Measurements from ENCODE around the gene AFF1.
A peak's percentile ranks its signal among the peaks of the same experiment; 100 is the strongest.
"Not testable (repeated sequence)": the region's sequence is repeated elsewhere in the genome, so short reads cannot be mapped to it uniquely, and the experiment has no call there.

AFF1 gene

DNA sequence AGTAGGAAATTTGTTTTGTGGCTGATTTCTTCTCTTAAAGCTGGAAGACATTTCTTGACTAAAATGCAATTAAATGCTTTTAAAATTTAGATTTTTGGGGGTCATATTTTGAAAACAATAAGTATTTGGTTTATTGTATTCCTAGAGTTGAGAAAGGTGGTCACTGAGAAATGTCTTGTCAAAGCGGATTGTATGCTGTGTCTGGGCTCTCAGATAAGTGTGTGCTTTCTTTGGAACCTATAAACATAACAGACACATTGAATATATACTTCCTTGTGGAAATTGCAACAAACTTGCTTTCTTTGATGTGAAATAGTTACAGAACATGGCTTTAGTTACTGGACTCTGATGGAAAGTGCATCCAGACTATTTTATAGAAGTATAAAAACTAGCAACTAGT is 75.4 kb downstream of the AFF1 start:
- TF ChIP-seq POLR2A (IDR thresholded peaks at IDR 0.05; ENCODE audit: low read length) (no peak), GATA1 (IDR thresholded peaks at IDR 0.05; ENCODE audit: low read depth, low read length) (no peak)
- peak; percentile 28 to 51 for DNase-seq

DNA sequence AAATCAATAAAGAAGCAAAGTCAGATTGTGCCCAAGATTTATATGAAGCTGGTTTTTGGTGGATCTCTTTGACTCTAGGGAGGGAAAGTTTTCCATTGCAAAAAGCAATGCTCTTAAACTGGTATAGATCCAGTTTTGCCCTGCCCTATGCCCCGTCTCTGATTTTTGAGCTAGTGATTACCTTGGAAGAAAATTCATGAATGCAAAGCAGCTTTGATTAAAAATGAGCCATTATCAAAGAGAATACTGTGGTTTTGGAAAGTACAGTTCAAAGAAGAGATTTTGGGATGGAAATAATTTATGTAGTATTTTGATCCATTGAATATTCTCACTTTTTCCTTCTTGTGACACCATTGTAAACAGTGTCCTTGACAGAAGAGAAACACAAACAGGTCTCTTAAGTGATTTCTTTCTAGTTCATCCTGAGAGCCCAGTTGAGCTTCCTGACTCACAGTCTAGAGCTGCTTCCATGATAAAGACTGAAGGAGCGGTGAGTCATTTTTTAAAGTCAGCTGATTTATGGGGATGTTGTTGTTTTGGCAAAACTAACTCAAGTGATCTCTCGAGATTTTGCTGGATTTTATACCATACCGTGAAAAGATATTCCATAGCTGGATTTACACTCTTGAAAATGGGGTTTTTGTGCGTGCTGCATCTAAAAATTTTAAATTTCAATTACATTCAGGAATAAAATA is 76.7 kb downstream of the AFF1 start:
- DNase-seq, result peak; percentile 75 to 89
- no peak for TF ChIP-seq POLR2A (IDR thresholded peaks at IDR 0.05; ENCODE audit: low read length)
- TF ChIP-seq GATA1 (IDR thresholded peaks at IDR 0.05; ENCODE audit: low read depth, low read length), result no peak

DNA sequence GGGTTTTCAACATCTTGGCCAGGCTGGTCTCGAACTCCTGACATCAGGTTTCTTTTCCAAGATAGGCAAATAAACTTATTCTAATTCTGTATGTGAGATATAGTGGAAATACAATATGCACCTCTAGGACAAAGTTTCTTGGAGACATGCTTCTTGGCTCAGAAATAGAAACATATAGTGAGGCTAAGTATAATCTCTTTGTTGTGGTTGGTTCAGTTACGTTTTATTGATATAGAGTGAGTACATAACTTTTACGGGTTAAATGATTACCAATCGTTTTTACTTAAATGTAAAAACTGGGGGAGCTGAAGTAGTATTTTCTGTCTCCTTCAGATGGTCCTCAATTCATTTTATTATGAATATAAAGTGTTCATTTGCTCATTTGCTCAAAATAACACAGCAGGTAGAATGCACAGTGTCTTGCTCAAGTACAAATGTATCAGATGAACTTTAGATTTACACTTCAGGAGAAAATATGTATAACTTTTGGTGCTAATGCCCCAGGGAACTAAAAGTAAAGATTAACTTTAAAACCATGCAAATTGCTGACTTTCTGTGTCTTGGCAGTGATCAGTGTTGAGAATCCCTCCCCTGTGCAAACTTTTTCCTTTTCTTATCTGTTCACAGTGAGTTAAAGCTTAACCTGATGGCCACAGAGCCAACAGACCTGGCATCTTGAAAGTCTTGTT is 77.6 kb downstream of the AFF1 start:
- DNase-seq, result peak; percentile 68 to 78

DNA sequence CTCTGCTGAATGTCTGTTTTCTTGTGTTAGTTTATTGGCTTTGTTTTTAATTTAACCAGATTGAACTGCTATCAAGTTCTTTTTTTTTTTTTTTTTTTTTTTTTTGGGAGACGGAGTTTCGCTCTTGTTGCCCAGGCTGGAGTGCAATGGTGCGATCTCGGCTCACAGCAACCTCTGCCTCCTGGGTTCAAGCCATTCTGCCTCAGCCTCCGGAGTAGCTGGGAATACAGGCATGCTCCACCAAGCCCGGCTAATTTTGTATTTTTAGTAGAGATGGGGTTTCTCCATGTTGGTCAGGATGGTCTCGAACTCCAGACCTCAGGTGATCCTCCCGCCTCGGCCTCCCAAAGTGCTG is 78.1 kb downstream of the AFF1 start:
- DNase-seq, result not testable (repeated sequence)

More for the DNA sequence above, 77.6 kb downstream of the AFF1 start:
- no peak for TF ChIP-seq GATA1 (IDR thresholded peaks at IDR 0.05; ENCODE audit: low read depth, low read length)
- no peak for TF ChIP-seq POLR2A (IDR thresholded peaks at IDR 0.05; ENCODE audit: low read length)

DNA sequence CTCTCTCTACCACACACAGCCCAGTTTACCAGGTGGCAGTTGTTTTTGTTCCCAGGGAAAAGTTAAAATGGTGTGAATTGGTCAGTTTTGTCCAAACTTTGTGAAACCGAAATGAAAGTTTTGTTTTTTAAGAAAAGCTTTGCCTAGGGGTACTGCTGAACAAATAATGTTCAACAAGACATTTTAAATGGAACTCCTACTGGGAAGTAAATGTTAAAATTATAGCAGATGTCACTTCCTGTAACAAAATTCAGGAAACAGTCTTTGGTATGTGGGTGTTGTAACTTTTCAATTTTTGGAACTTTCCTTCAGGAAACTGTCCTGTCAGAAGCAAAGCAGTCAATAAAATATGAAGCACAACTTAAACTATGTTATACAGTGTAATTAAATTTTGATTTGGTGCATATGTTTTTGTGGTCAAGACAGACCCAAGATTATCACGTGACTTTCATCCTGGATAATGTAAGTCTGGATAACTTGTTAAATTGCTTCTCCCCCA is 79.5 kb downstream of the AFF1 start:
- DNase-seq, result peak in 1 of 2 experiments; percentile 69
- TF ChIP-seq POLR2A (IDR thresholded peaks at IDR 0.05; ENCODE audit: low read length), result no peak
- TF ChIP-seq GATA1 (IDR thresholded peaks at IDR 0.05; ENCODE audit: low read depth, low read length), result no peak

DNA sequence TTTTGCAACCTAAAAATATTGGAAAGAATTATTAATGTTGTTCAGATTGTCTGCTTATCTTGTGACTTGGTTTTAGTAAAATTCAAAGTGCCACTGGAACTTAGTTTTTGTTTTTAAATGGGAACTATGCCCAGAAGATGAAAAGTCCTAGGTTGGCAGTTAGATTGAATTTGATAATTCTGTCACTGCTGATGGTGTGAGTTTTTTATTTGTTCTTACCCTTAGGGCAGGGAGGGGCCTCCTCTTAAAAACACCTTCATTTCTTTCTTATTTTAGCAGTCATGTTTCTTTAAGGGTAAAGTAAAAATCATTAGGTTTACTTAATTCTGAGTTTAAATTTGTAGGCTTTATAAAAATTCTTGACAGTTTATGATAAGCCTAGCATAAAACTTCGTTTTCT is 80.6 kb downstream of the AFF1 start:
- DNase-seq, result peak; percentile 52 to 70
- no peak for TF ChIP-seq GATA1 (IDR thresholded peaks at IDR 0.05; ENCODE audit: low read depth, low read length)
- no peak for TF ChIP-seq POLR2A (IDR thresholded peaks at IDR 0.05; ENCODE audit: low read length)

DNA sequence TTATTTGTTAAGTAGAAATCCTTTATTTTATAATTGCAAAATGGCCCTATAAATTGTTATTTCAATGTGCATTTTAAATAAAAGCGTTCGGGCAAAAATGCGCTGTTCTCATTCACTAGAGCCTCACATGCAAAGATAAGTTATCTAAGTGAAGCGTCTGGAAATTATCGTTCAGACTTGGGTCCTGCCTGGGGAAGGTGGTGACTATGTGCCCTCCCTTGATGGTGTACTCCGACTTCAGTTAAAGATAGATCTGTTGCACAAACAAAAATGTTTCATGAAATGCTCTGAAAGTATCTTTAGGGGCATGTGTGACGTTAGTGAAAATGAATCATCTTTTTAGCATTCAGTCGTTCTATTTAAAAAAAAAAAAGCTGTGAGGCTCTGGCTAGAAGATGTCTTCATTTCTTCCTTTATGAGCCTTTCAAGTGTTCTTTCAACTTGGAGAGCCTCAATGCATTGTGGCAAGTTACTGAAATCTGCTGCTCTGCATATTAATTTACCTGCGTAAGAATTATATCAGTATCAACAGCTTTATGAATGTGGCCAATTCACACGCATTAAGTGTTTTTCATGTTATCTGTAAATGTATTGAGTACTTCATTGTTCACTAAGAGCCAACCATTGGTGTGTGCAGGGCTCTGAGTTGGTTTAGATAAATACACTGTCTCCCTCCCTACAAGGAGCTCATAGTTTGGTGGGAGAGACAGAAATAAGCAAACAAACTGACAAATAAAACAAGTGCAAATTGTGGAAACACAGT is 83.0 kb downstream of the AFF1 start:
- DNase-seq, result peak; percentile 96 to 98
- peak; percentile 52 for TF ChIP-seq GATA1 (IDR thresholded peaks at IDR 0.05; ENCODE audit: low read depth, low read length)
- peak; percentile 66 for TF ChIP-seq POLR2A (IDR thresholded peaks at IDR 0.05; ENCODE audit: low read length)

DNA sequence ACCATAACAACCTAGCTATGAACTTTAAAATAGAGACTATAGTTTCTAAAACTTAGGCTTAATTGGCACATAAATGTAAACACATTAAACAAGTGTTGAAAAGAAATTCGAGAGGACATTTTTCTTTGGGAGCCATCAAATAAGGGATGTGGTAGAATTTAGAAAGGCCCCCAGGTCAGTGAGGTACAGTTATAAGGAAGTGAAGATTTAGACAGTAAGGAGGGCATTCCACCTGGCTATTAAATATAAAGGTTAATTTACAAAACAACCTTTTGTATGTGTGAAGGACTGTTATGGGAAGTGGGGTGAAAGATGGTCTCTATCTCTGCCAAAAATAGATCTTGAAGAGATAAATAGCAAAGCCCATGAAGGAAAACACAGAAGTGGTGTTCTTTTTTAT is 83.9 kb downstream of the AFF1 start:
- no peak for TF ChIP-seq POLR2A (IDR thresholded peaks at IDR 0.05; ENCODE audit: low read length)
- no peak for TF ChIP-seq GATA1 (IDR thresholded peaks at IDR 0.05; ENCODE audit: low read depth, low read length)
- DNase-seq, result peak in 1 of 2 experiments; percentile 66

DNA sequence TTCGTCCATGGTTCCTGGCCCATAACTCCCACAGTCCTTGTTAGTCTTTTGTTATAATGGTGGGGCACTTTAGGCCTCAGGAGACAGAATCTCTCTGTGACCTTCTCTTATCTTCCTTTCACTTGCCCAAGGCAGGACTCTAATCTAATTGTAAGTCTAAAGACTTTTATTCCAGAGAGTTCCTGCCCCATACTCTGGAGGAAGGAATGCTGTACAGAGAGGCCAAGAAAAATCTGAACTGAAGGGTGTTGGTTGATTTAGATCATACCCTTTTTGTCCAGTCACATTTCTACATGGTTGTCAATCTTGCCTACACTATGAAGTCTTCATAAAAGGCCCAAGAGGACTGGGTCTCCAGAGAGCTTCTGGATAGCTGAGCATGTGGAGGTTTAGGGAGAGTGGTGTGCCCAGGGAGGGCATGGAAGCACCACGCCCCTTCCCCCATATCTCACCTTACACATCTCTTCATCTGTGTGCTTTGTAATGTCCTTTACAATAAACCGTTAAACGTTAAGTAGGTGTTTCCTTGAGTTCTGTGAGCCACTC is 84.5 kb downstream of the AFF1 start:
- TF ChIP-seq POLR2A (IDR thresholded peaks at IDR 0.05; ENCODE audit: low read length) (no peak), GATA1 (IDR thresholded peaks at IDR 0.05; ENCODE audit: low read depth, low read length) (no peak)
- peak; percentile 51 to 66 for DNase-seq

DNA sequence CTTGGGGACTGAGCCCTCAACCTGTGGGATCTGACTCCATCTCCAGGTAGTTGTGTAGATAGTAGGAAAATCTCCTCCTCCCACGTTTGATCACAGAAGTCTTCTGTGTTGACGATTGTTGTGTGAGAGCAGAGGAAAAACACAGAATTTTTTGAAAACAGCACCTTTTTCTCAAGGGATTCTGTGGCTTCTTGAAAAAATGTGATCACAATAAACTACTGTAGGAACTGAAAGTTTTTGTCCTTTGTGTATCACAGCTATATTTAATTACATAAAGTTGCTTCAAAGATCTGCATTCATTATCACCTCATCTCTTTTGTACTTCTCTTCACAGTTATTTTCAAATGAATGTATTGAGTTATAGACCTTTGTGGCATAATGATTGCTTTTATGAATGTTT is 85.1 kb downstream of the AFF1 start:
- no peak for TF ChIP-seq GATA1 (IDR thresholded peaks at IDR 0.05; ENCODE audit: low read depth, low read length)
- TF ChIP-seq POLR2A (IDR thresholded peaks at IDR 0.05; ENCODE audit: low read length), result no peak
- DNase-seq, result no peak

DNA sequence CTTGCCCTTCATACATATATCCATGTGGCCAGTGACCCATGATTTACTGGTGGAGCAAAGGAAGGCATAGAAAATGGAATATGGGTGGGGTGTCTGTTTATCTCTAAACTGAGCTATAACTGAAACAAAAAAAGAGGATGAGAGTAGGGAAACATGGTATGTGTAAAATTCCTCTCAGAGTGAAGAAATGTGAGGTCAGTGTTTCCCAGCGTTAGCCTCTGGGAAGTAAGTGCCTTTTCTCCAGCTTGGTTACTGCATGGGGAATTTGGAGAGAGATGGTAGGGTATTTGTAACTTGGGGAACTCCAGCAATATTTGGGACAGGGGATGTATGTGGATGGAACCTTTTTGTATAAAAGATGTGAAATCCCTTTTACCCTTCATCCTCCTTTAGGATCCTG is 89.4 kb downstream of the AFF1 start:
- TF ChIP-seq GATA1 (IDR thresholded peaks at IDR 0.05; ENCODE audit: low read depth, low read length) (no peak), POLR2A (IDR thresholded peaks at IDR 0.05; ENCODE audit: low read length) (no peak)

DNA sequence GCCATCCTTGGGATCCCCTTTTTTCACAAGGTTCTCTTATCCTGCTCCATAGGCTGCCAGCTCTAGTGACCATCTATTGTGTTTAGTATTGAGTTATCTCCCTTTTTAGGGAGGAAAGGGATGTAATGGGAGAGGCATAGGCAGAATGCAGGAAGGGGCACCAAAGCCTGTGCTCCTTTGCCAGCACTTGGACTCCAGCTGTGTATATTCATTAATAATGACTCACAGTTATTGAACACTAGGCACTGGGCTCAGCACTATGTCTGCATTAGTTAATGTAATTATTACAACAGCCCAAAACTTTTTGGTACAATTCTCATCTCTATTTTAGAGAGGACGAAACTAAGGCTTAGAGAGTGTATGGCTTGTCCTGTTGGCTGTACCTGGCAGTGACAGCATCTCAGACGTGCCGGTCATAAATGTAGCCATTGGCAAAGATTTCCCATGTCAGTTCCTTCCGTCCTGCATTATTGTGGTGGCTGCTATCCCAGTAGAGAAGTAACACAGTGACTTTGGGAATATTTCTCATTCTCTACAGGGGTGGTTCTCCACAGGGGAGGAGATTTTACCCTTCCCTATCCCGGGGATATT is 90.3 kb downstream of the AFF1 start:
- DNase-seq, result no peak
- TF ChIP-seq GATA1 (IDR thresholded peaks at IDR 0.05; ENCODE audit: low read depth, low read length), result no peak
- no peak for TF ChIP-seq POLR2A (IDR thresholded peaks at IDR 0.05; ENCODE audit: low read length)

More for the DNA sequence above, 89.4 kb downstream of the AFF1 start:
- DNase-seq, result peak; percentile 50 to 57

DNA sequence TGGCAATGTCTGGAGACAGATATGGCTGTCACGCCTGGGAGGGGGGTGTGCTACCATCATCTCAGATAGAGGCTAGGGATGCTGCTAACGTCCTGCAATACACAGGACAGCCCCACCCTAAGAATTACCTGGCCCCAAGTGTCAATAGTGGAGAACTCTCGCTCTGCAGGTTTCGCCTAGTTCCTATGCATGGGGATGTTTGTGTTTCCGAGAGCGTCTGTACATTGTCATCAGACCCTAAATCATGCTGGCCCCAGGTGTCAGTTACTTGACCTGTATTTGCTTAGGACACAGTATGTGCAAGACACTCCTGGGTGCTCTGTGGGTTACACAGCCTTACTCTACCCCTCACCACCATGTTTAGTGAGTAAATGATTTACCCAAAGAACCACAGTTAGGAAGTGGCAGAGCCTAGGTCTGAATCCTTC is 90.8 kb downstream of the AFF1 start:
- TF ChIP-seq GATA1 (IDR thresholded peaks at IDR 0.05; ENCODE audit: low read depth, low read length) (no peak), POLR2A (IDR thresholded peaks at IDR 0.05; ENCODE audit: low read length) (no peak)
- no peak for DNase-seq

Measured in erythroblast (primary cell).